NCI-H2081 (cell line): ENCODE data around the gene FUT7.
"Not testable (repeated sequence)": the region's sequence is repeated elsewhere in the genome, so short reads cannot be mapped to it uniquely, and the experiment has no call there.

Source experiments
- DNase-seq, 2 experiments: peaks; one replicate each; lab custom pipeline; 2025; lab: John Stamatoyannopoulos, UW

FUT7 gene

GRCh38 chr9:137066096-137066861 lies 34.4 kb upstream of the FUT7 start:
- DNase-seq = no peak

GRCh38 chr9:137065336-137065967 lies 33.6 kb upstream of the FUT7 start:
- no peak for DNase-seq

GRCh38 chr9:137064880-137065164 lies 32.9 kb upstream of the FUT7 start:
- no peak for DNase-seq

- peak in 1 of 2 experiments; percentile 44 for DNase-seq
These were observed 32.4 kb upstream of the FUT7 start for GRCh38 chr9:137064027-137064879.

- no peak for DNase-seq
These were observed 31.6 kb upstream of the FUT7 start for GRCh38 chr9:137063311-137064026.

GRCh38 chr9:137062798-137063197 lies 30.9 kb upstream of the FUT7 start:
- DNase-seq = not testable (repeated sequence)

- no peak for DNase-seq
These were observed 30.5 kb upstream of the FUT7 start for GRCh38 chr9:137062384-137062783.

GRCh38 chr9:137058521-137059234 lies 26.8 kb upstream of the FUT7 start:
- DNase-seq = peak; percentile 38 to 67

- DNase-seq = peak; percentile 49 to 75
These were observed 25.7 kb upstream of the FUT7 start for GRCh38 chr9:137057545-137057944.

- DNase-seq = peak in 1 of 2 experiments; percentile 37
These were observed 25.0 kb upstream of the FUT7 start for GRCh38 chr9:137056739-137057415.

- peak; percentile 75 to 86 for DNase-seq
These were observed 23.8 kb upstream of the FUT7 start for GRCh38 chr9:137055385-137056364.

GRCh38 chr9:137054932-137055384 lies 23.1 kb upstream of the FUT7 start:
- DNase-seq = no peak

- DNase-seq = peak; percentile 65 to 69
These were observed 22.4 kb upstream of the FUT7 start, which contains the start of gene ENTPD2 for GRCh38 chr9:137053944-137054931. Gene ENTPD2 (minus strand): TSS chr9:137054061. CDS start chr9:137053997, 64 bp downstream.

GRCh38 chr9:137052998-137053943 lies 21.4 kb upstream of the FUT7 start:
- no peak for DNase-seq

- no peak for DNase-seq
These were observed 20.4 kb upstream of the FUT7 start for GRCh38 chr9:137052293-137052692.

GRCh38 chr9:137051145-137051724 lies 19.3 kb upstream of the FUT7 start:
- DNase-seq = no peak

- no peak for DNase-seq
These were observed 18.7 kb upstream of the FUT7 start for GRCh38 chr9:137050570-137050969.
